ENCODE measurements around the gene NMNAT2. TPM values are rescaled to one million over a fixed set of nuclear protein-coding genes. Genes with fewer than 3 reads are reported as not detected.

NMNAT2 gene
- 0.10 and 0.37 TPM in 2 replicates for total RNA-seq (2013; cell fraction: nucleolus; rRNA removed)
- total RNA-seq (2014; rRNA removed): 0.05 and 0.23 TPM in 2 replicates
- 0.18 and 0.58 TPM in 2 replicates for total RNA-seq (2014; rRNA removed; fragmentation: Illumina TruSeq; extraction: Trizol)
- total RNA-seq (2021): 0.45 and 0.69 TPM in 2 replicates
- 0.09 TPM for polyA plus RNA-seq (2011; ENCODE audit: low read depth)
- 0.36 and 0.76 TPM in 2 replicates for polyA plus RNA-seq (2011; rRNA removed)
- polyA plus RNA-seq (2011; cell fraction: cytosol; rRNA removed): 0.84 and 1.4 TPM in 2 replicates
- 0.57 and 1.3 TPM in 2 replicates for polyA plus RNA-seq (2011; cell fraction: nucleus; rRNA removed)
- polyA plus RNA-seq (2012): 0.12 and 0.56 TPM in 2 replicates
- 0.62 and 1.00 TPM in 2 replicates for polyA plus RNA-seq (2014; fragmentation: Illumina TruSeq; extraction: Trizol)
- under 1 TPM; 0.02 to 0.09 TPM for polyA plus RNA-seq (2014; fragmentation: Nextera tagmentation; extraction: Ambion mirVana)
- 0.12 and 1.4 TPM in 2 replicates for polyA plus RNA-seq (2014; rRNA removed)
- 1 to 10 TPM; 1.4 to 2.0 TPM for polyA plus RNA-seq (2016; fragmentation: Nextera tagmentation; extraction: Ambion mirVana)
- 0.26 and 2.2 TPM in 2 replicates for polyA minus RNA-seq (2011; rRNA and poly(A)+ RNA removed)
- polyA minus RNA-seq (2011; cell fraction: cytosol; rRNA and poly(A)+ RNA removed): 0.53 TPM in 1 of 2 replicates, not detected in the other
- 0.73 and 1.4 TPM in 2 replicates for polyA minus RNA-seq (2011; cell fraction: nucleus; rRNA and poly(A)+ RNA removed)
- percentile 12 among the genes with signal in this experiment for Bru-seq, nascent RNA
- BruChase-seq, experiment 1, labeled RNA remaining after a 6-hour chase: percentile 14 among the genes with signal in this experiment
- BruChase-seq, experiment 2, labeled RNA remaining after a 2-hour chase: percentile 8 among the genes with signal in this experiment
- long read RNA-seq, experiment 1: 0 reads
- long read RNA-seq, experiment 2, partial matches to known transcripts: 0 of 1 reads
- long read RNA-seq, experiment 2, other reads (novel, unspliced or antisense): 1 of 1 reads

- Histone ChIP-seq H2AFZ (ENCODE audit: control insufficient read depth, low read depth, low read length) (no peak within 1 kb of the TSS), H4K20me1 (ENCODE audit: control insufficient read depth, insufficient read depth) (no peaks in the 10 kb centered on the region), H3K4me1 (ENCODE audit: control insufficient read depth, insufficient read depth, low read length) (no peaks in the 10 kb centered on the region), H3K27me3 (replicated peaks in 1 of 2; ENCODE audit: control insufficient read depth in 2 of 2, insufficient read depth in 2 of 2, low read length in 1 of 2) (peaks cover 1 to 18% of the 10 kb centered on the region in 2 experiments; a peak in 3 of 4 replicates), H3K4me2 (ENCODE audit: control insufficient read depth, insufficient read depth) (no peak within 1 kb of the TSS), H3K36me3 (ENCODE audit: control insufficient read depth in 2 of 2, insufficient read depth in 2 of 2, low read length in 1 of 2) (no peaks in the 10 kb centered on the region), H3K27ac (ENCODE audit: control insufficient read depth, insufficient read depth) (no peak within 1 kb of the TSS), H3K4me3 (no peak within 1 kb of the TSS), H3K79me2 (ENCODE audit: control insufficient read depth, insufficient read depth, low read length) (no peaks in the 10 kb centered on the region), H3K9ac (ENCODE audit: control insufficient read depth, insufficient read depth, low read length) (no peak within 1 kb of the TSS), H3K9me3 (replicated peaks; ENCODE audit: control insufficient read depth, insufficient read depth, low read length) (no peaks in the 10 kb centered on the region; the same call in 2 of the 3 replicates)
- DNase-seq (ENCODE audit: low read depth, low spot score): no peak
- ChIA-PET CTCF (no interaction called here), POLR2A (no interaction called here), RAD21 (ENCODE audit: unreplicated experiment) (no interaction called here), SMC1A (ENCODE audit: uncharacterized antibody, unreplicated experiment) (no interaction called here)
- in situ Hi-C loops (cut with MboI) (no loop called here), intact Hi-C loops (cut with micrococcal nuclease; ENCODE audit: unreplicated experiment) (no loop called here)
- FAIRE-seq: no peak
- TF ChIP-seq RFX5 (IDR thresholded peaks at IDR 0.05; ENCODE audit: low read depth, low read length): no peak
- no peak for TF ChIP-seq SRF (IDR thresholded peaks at IDR 0.05; ENCODE audit: low read depth in 2 of 2, low read length in 2 of 2)
- TF ChIP-seq NBN (IDR thresholded peaks at IDR 0.05): no peak
- TF ChIP-seq ZNF622 (IDR thresholded peaks at IDR 0.05): no peak
- no peak for TF ChIP-seq IRF3 (IDR thresholded peaks at IDR 0.05)
- no peak for TF ChIP-seq RUNX3 (IDR thresholded peaks at IDR 0.05; ENCODE audit: low read length)
- no peak for TF ChIP-seq HDAC6 (IDR thresholded peaks at IDR 0.05; ENCODE audit: unreplicated experiment)
- no peak for TF ChIP-seq TCF7 (IDR thresholded peaks at IDR 0.05; ENCODE audit: borderline replicate concordance)
- no peak for TF ChIP-seq CBX5 (IDR thresholded peaks at IDR 0.05; ENCODE audit: low read depth)
- TF ChIP-seq ZBTB33 (IDR thresholded peaks at IDR 0.05): no peak
- no peak for TF ChIP-seq ZNF274 (IDR thresholded peaks at IDR 0.05; ENCODE audit: insufficient read depth, insufficient read length)
- no peak for TF ChIP-seq BRCA1 (IDR thresholded peaks at IDR 0.05; ENCODE audit: low read depth, low read length)
- TF ChIP-seq BCL11A (IDR thresholded peaks at IDR 0.05; ENCODE audit: low read depth, low read length): no peak
- TF ChIP-seq CBFB (IDR thresholded peaks at IDR 0.05; ENCODE audit: low read depth): no peak
- no peak for ATAC-seq
- BruUV-seq (replicated peaks): no TSS peak
- WGBS (ENCODE audit: insufficient coverage, insufficient replicate concordance, low lambda C conversion rate, missing lambda C conversion rate): 42% methylated on average over 35 of the region's 45 CpGs
Observed at GRCh38 chr1:183417772-183418491, at the start of gene NMNAT2. TSS of gene NMNAT2 (minus strand) at chr1:183418380. CDS start at chr1:183418267, 113 bp downstream.

All from GM12878 (cell line).